HCT116 (cell line): ENCODE data around the gene ABL1. TPM values are rescaled to one million over a fixed set of nuclear protein-coding genes. Genes with fewer than 3 reads are reported as not detected.

Source experiments
- ATAC-seq: fragments of 200-7000 bp; cut with Tn5 transposase; 2 replicates; pipeline ENCODE4 v1.9.1; 2020; ENCODE audit warnings: mild to moderate bottlenecking, moderate library complexity
- BruUV-seq: library from RNA; stranded (reverse); fragments of 400-500 nt; replicated peaks from 2 replicates; lab custom pipeline; 2021; lab: Mats Ljungman, UMichigan
- CTCF ChIA-PET: fragments of 300-600 bp; sonication (Branson Sonifier 250); formaldehyde crosslinking; loops from one replicate; lab custom pipeline; 2021; ENCODE audit warnings: antibody characterized with exemption; lab: Charles Lee
- POLR2A ChIA-PET: fragments of 300-600, 350-600 bp; sonication (Branson Sonifier 250); formaldehyde crosslinking; loops from one replicate; lab custom pipeline; 2021; ENCODE audit warnings: antibody characterized with exemption; lab: Charles Lee
- RAD21 ChIA-PET, 2 experiments: fragments of 300-600 bp; sonication (Branson Sonifier 250); formaldehyde crosslinking; loops; one replicate each; lab custom pipeline; 2023; ENCODE audit warnings: low total read pairs in 2 of 2; ENCODE audit not compliant: uncharacterized antibody in 2 of 2, unreplicated experiment in 2 of 2, low non-redundant PET in 1 of 2; lab: Charles Lee
- DNase-seq: peaks from one replicate; pipeline ENCODE4 v3.0.0-alpha.2; 2010; ENCODE audit warnings: low read depth, low spot score
- H2AFZ ChIP-seq: fragments of 200-600 bp; shearing (Covaris generic), sonication (generic); 2 replicates; pipeline ENCODE4 v1.6.1; 2017; ENCODE audit warnings: low read depth, mixed run types, mixed read lengths, antibody characterized with exemption, low read length; ENCODE audit not compliant: poor library complexity, severe bottlenecking
- H3K27ac ChIP-seq: 2 replicates; pipeline ENCODE4 v1.5.1; 2012; ENCODE audit warnings: low read depth, low read length
- H3K27me3 ChIP-seq: fragments of 200-600 bp; sonication (generic); 2 replicates; pipeline ENCODE4 v1.6.1; 2016; ENCODE audit warnings: mixed run types, low read length, mixed read lengths; ENCODE audit not compliant: insufficient read depth
- H3K36me3 ChIP-seq, 2 experiments: fragments of 200-500 bp in 1 of 2; fragments of 200-600 bp in 1 of 2; sonication (Bioruptor generic) in 1 of 2; sonication (generic) in 1 of 2; 2 replicates each; pipeline versions ENCODE4 v1.5.1 to v1.6.1; 2014 to 2016; ENCODE audit warnings: low read length in 2 of 2, inconsistent platforms in 1 of 2, mixed read lengths in 1 of 2, mixed run types in 1 of 2; ENCODE audit not compliant: insufficient read depth in 2 of 2, control insufficient read depth in 1 of 2
- H3K4me1 ChIP-seq, 2 experiments: fragments of 200-600 bp in 1 of 2; sonication (generic) in 1 of 2; 2 replicates each; pipeline versions ENCODE4 v1.5.1 to v1.6.1; 2012 to 2017; ENCODE audit warnings: low read length in 2 of 2, inconsistent platforms in 1 of 2, mild to moderate bottlenecking in 1 of 2, mixed read lengths in 1 of 2, mixed run types in 1 of 2, moderate library complexity in 1 of 2; ENCODE audit not compliant: insufficient read depth in 2 of 2, control insufficient read depth in 1 of 2
- H3K4me2 ChIP-seq: fragments of 200-600 bp; sonication (generic); 2 replicates; pipeline ENCODE4 v1.6.1; 2017; ENCODE audit warnings: mixed run types, low read length, mixed read lengths
- H3K4me3 ChIP-seq, 2 experiments: fragments of 200-600 bp in 1 of 2; sonication (generic) in 1 of 2; replicated peaks in 1 of 2; 2 replicates each; pipeline ENCODE4 v1.5.1; 2011 to 2016; ENCODE audit warnings: low read length in 2 of 2, control low read depth in 1 of 2, low read depth in 1 of 2, mild to moderate bottlenecking in 1 of 2, mixed read lengths in 1 of 2, mixed run types in 1 of 2
- H3K79me2 ChIP-seq: fragments of 200-600 bp; sonication (generic); 2 replicates; pipeline ENCODE4 v1.6.1; 2017; ENCODE audit warnings: mild to moderate bottlenecking, mixed run types, low read length, moderate library complexity, mixed read lengths; ENCODE audit not compliant: insufficient read depth
- H3K9ac ChIP-seq: fragments of 200-600 bp; sonication (generic); 2 replicates; pipeline ENCODE4 v1.6.1; 2016; ENCODE audit warnings: low read length, mixed read lengths
- H3K9me2 ChIP-seq: fragments of 200-600 bp; sonication (generic), shearing (Covaris generic); 2 replicates; pipeline ENCODE4 v1.6.1; 2017; ENCODE audit warnings: mixed run types, mild to moderate bottlenecking, moderate library complexity; ENCODE audit not compliant: insufficient read depth
- H3K9me3 ChIP-seq, 2 experiments: fragments of 200-500 bp in 1 of 2; fragments of 200-600 bp in 1 of 2; sonication (Bioruptor generic) in 1 of 2; sonication (generic) in 1 of 2; 2 replicates each; pipeline ENCODE4 v1.6.1; 2014 to 2017; ENCODE audit warnings: low read length in 2 of 2, mixed read lengths in 2 of 2, inconsistent platforms in 1 of 2, low read depth in 1 of 2, mild to moderate bottlenecking in 1 of 2, mixed run types in 1 of 2, moderate library complexity in 1 of 2; ENCODE audit not compliant: control insufficient read depth in 1 of 2, insufficient read depth in 1 of 2
- H4K20me1 ChIP-seq: fragments of 200-600 bp; sonication (generic), shearing (Covaris generic); 2 replicates; pipeline ENCODE4 v1.6.1; 2017; ENCODE audit warnings: mixed run types, mild to moderate bottlenecking, moderate library complexity; ENCODE audit not compliant: insufficient read depth
- CEBPB ChIP-seq: IDR thresholded peaks from 2 replicates; pipeline ENCODE4 v1.6.1; 2012; ENCODE audit warnings: low read depth
- EGR1 ChIP-seq: IDR thresholded peaks from 2 replicates; pipeline ENCODE4 v1.6.1; 2012; ENCODE audit warnings: low read depth
- ELF1 ChIP-seq: IDR thresholded peaks from 2 replicates; pipeline ENCODE4 v1.6.1; 2012; ENCODE audit warnings: low read depth, borderline replicate concordance
- JUND ChIP-seq: IDR thresholded peaks from 2 replicates; pipeline ENCODE4 v1.6.1; 2012
- POLR2A ChIP-seq: IDR thresholded peaks from 2 replicates; pipeline ENCODE4 v1.7.0; 2011; ENCODE audit warnings: borderline replicate concordance; ENCODE audit not compliant: insufficient read depth, insufficient read length; ENCODE audit errors: extremely low read depth
- SIN3A ChIP-seq: IDR thresholded peaks from 2 replicates; pipeline ENCODE4 v1.6.1; 2012; ENCODE audit warnings: low read depth
- SP1 ChIP-seq: IDR thresholded peaks from 2 replicates; pipeline ENCODE4 v1.6.1; 2012; ENCODE audit warnings: low read depth
- YY1 ChIP-seq: IDR thresholded peaks from 2 replicates; pipeline ENCODE4 v1.6.1; 2011; ENCODE audit warnings: low read length, low read depth, moderate library complexity, mild to moderate bottlenecking; ENCODE audit not compliant: insufficient replicate concordance; ENCODE audit errors: extremely low read depth
- ZNF274 ChIP-seq: fragments of 200-500 bp; sonication (Bioruptor generic); IDR thresholded peaks from 2 replicates; pipeline ENCODE4 v1.6.1; 2014; ENCODE audit warnings: mild to moderate bottlenecking, low read depth, low read length, inconsistent platforms
- intact Hi-C: fragments of 100-400 bp; cut with micrococcal nuclease; formaldehyde crosslinking; loops from 2 replicates; pipeline ENCODE4 v1.10.0; 2022
- total RNA-seq: library from RNA; stranded (reverse); gene quantifications from one replicate; pipeline ENCODE4 v1.2.1, GENCODE V29; 2021; ENCODE audit not compliant: unreplicated experiment
- TF ChIP-seq, protein P1 (sequence below): IDR thresholded peaks from 2 replicates; pipeline ENCODE4 v1.6.1; 2011; ENCODE audit warnings: mild to moderate bottlenecking, low read length, moderate library complexity; ENCODE audit not compliant: insufficient replicate concordance; ENCODE audit errors: extremely low read depth
- TF ChIP-seq, protein P2 (sequence below), 3 experiments: fragments of 200-600 bp in 1 of 3; sonication (generic) in 1 of 3; IDR thresholded peaks in 2 of 3; conservative IDR thresholded peaks in 1 of 3; 2 replicates each; pipeline ENCODE4 v1.5.1; 2012 to 2017; ENCODE audit warnings: low read depth in 2 of 3, low read length in 2 of 3, antibody characterized with exemption in 1 of 3, borderline replicate concordance in 1 of 3, control low read depth in 1 of 3, mild to moderate bottlenecking in 1 of 3, mixed read lengths in 1 of 3, mixed run types in 1 of 3, moderate library complexity in 1 of 3; ENCODE audit not compliant: insufficient read depth in 1 of 3
- TF ChIP-seq, protein P3 (sequence below): IDR thresholded peaks from 2 replicates; pipeline ENCODE4 v1.6.1; 2012; ENCODE audit warnings: low read depth
- TF ChIP-seq, protein P4 (sequence below): IDR thresholded peaks from 2 replicates; pipeline ENCODE4 v1.6.1; 2012

ABL1 gene
- total RNA-seq, 1 experiment from 2014 or later = 54.7 TPM

DNA sequence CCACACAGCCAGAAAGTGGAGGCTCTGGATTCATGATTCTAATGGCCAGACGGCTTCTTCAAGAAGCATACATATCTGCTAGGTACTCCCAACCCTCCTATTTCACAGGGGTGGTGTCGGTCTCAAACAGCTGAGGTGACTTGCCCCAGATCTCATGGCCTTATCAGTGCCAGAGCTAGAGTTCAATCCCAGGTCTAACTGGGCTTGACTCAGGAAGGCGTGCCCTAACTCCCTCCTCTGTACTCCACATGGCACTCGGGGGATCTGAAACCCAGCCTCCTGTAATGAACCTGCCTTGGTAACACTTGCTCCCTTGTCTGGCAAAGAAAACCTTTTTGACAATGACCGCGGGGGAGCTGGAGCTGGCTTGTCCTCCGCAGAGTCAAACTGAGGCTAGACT is 59.5 kb downstream of the ABL1 start:
- no peaks in the 10 kb centered on the region for H3K27me3 ChIP-seq
- H3K36me3 ChIP-seq = no peaks in the 10 kb centered on the region
- H4K20me1 ChIP-seq = no peaks in the 10 kb centered on the region
- H3K9me3 ChIP-seq = no peaks in the 10 kb centered on the region
- H3K4me1 ChIP-seq = no peaks in the 10 kb centered on the region
- H3K4me2 ChIP-seq = no peak overlapping the region
- no peaks in the 10 kb centered on the region for H3K79me2 ChIP-seq
- BruUV-seq = no TSS peak
- no peak overlapping the region for H3K4me3 ChIP-seq
- intact Hi-C loops = no loop called here
- RAD21 ChIA-PET = interaction anchor here (0.7 to 1.5 kb wide), 3 partner anchors 33 to 181 kb away, joined by 3 to 4 read pairs (median 3); no protein-coding TSS in a partner anchor
- H3K9me2 ChIP-seq = no peaks in the 10 kb centered on the region
- TF ChIP-seq, protein P1, sequence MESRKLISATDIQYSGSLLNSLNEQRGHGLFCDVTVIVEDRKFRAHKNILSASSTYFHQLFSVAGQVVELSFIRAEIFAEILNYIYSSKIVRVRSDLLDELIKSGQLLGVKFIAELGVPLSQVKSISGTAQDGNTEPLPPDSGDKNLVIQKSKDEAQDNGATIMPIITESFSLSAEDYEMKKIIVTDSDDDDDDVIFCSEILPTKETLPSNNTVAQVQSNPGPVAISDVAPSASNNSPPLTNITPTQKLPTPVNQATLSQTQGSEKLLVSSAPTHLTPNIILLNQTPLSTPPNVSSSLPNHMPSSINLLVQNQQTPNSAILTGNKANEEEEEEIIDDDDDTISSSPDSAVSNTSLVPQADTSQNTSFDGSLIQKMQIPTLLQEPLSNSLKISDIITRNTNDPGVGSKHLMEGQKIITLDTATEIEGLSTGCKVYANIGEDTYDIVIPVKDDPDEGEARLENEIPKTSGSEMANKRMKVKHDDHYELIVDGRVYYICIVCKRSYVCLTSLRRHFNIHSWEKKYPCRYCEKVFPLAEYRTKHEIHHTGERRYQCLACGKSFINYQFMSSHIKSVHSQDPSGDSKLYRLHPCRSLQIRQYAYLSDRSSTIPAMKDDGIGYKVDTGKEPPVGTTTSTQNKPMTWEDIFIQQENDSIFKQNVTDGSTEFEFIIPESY = no peak
- no peak for TF ChIP-seq POLR2A
- TF ChIP-seq, protein P2, sequence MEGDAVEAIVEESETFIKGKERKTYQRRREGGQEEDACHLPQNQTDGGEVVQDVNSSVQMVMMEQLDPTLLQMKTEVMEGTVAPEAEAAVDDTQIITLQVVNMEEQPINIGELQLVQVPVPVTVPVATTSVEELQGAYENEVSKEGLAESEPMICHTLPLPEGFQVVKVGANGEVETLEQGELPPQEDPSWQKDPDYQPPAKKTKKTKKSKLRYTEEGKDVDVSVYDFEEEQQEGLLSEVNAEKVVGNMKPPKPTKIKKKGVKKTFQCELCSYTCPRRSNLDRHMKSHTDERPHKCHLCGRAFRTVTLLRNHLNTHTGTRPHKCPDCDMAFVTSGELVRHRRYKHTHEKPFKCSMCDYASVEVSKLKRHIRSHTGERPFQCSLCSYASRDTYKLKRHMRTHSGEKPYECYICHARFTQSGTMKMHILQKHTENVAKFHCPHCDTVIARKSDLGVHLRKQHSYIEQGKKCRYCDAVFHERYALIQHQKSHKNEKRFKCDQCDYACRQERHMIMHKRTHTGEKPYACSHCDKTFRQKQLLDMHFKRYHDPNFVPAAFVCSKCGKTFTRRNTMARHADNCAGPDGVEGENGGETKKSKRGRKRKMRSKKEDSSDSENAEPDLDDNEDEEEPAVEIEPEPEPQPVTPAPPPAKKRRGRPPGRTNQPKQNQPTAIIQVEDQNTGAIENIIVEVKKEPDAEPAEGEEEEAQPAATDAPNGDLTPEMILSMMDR (IDR thresholded peaks at IDR 0.05 in 2 of 3, conservative IDR thresholded peaks at IDR 0.05 in 1 of 3; ENCODE audit: borderline replicate concordance in 1 of 3, insufficient read depth in 1 of 3, low read depth in 2 of 3, low read length in 2 of 3) = no peak
- TF ChIP-seq EGR1 = no peak
- TF ChIP-seq, protein P3, sequence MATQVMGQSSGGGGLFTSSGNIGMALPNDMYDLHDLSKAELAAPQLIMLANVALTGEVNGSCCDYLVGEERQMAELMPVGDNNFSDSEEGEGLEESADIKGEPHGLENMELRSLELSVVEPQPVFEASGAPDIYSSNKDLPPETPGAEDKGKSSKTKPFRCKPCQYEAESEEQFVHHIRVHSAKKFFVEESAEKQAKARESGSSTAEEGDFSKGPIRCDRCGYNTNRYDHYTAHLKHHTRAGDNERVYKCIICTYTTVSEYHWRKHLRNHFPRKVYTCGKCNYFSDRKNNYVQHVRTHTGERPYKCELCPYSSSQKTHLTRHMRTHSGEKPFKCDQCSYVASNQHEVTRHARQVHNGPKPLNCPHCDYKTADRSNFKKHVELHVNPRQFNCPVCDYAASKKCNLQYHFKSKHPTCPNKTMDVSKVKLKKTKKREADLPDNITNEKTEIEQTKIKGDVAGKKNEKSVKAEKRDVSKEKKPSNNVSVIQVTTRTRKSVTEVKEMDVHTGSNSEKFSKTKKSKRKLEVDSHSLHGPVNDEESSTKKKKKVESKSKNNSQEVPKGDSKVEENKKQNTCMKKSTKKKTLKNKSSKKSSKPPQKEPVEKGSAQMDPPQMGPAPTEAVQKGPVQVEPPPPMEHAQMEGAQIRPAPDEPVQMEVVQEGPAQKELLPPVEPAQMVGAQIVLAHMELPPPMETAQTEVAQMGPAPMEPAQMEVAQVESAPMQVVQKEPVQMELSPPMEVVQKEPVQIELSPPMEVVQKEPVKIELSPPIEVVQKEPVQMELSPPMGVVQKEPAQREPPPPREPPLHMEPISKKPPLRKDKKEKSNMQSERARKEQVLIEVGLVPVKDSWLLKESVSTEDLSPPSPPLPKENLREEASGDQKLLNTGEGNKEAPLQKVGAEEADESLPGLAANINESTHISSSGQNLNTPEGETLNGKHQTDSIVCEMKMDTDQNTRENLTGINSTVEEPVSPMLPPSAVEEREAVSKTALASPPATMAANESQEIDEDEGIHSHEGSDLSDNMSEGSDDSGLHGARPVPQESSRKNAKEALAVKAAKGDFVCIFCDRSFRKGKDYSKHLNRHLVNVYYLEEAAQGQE = no peak
- no peak for TF ChIP-seq SP1
- no peak for TF ChIP-seq ZNF274
- TF ChIP-seq SIN3A = no peak
- no peak for TF ChIP-seq CEBPB
- no peak for TF ChIP-seq YY1
- TF ChIP-seq JUND = no peak
- TF ChIP-seq, protein P4, sequence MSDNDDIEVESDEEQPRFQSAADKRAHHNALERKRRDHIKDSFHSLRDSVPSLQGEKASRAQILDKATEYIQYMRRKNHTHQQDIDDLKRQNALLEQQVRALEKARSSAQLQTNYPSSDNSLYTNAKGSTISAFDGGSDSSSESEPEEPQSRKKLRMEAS = no peak
- no peak for TF ChIP-seq ELF1
- ATAC-seq (no peak), DNase-seq (no peak)
- POLR2A ChIA-PET = no interaction called here
- H3K9ac ChIP-seq = no peak overlapping the region
- H2AFZ ChIP-seq = no peak overlapping the region
- CTCF ChIA-PET = interaction anchor here (1.3 to 2.9 kb wide), 4 partner anchors 25 to 152 kb away, joined by 3 to 21 read pairs (median 4); no protein-coding TSS in a partner anchor
- H3K27ac ChIP-seq = no peak overlapping the region
